HG03280 (cell line): ENCODE data around the gene KCNQ2.
"Not testable (repeated sequence)": the region's sequence is repeated elsewhere in the genome, so short reads cannot be mapped to it uniquely, and the experiment has no call there.

ENCODE experiments used
- ATAC-seq: cut with Tn5 transposase; IDR thresholded peaks from one replicate; pipeline ENCODE4 v1.9.1; 2021; ENCODE audit warnings: mild to moderate bottlenecking, moderate library complexity; ENCODE audit not compliant: unreplicated experiment

KCNQ2 gene

DNA sequence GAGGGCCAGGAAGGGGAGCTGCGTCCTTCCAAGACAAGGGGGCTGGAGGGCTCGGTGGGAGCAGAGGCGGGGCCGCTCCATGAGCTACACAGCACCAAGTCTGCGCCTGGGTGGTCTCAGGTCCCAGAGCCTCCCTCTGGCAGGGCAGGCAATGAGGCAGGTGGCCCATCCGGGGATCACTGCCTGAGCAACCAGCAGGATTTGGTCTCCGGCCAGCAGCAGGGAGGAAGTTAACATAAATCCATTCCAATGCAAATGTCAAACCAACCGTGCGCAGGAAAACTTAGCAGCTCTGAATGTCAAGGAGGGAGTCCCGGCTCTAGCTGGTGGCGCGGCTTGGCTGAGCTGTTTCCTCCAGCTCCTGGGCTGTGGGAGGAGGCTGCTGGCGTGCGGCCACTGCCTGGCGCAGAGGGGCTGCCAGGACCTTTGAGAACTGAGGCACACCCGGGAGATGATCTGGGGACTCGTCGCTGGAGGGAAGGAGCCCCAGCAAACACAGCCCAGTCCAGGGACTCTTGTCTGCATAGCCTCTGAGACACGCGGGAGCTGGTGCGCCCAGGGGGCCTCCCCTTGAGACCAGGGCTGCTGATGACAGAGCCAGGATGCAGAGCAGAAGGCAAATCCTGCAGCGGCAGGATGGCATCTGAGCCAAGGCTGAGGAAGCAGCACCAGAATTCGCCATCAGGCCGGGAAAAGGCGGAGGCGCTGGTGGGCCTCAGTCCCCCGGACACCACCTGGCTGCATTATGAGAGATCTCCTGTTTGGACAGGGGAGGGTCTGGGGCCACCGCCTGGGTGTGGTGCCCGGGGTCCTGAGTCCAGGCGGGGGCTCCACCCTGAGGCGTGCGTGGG, 78.2 kb downstream of the KCNQ2 start:
- ATAC-seq = no peak

GRCh38 chr20:63393566-63393965, 78.9 kb downstream of the KCNQ2 start:
- ATAC-seq = no peak

DNA sequence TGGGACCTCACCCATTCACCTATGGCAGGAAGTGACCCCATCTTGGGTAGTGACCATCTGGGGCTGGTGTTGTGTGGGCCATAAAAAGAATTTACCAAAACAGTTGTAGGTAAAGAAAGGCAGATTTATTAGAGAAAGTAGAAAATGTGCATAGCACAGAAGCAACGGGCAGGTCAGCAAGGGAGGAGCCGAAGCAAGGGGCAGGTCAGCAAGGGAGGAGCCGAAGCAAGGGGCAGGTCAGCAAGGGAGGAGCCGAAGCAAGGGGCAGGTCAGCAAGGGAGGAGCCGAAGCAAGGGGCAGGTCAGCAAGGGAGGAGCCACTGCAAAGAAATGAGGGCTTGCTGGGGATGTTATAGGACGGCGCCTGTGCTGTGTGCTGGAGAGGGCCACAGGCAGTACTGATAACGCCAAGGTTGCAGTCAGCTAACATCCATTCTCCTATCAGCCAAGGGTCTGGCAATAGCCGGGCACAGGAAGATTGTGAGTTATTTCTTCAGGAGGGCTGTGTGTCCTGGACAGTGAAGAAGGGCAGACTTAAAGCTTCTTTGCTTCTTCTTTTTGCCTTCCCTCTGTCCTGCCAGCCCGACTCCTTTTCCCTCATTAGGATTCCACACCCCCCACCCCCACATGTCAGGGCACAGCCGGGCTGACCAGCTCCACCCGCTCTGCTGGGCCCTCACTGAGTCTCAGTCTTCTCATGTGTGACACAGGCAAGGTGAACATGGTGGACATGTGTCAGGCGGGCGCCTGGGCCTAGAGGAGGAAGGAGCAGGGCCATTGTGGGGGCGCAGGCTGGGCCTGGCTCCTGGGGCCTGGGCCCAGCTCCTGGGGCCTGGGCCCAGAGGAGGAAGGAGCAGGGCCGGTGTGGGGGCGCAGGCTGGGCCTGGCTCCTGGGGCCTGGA, 79.7 kb downstream of the KCNQ2 start:
- ATAC-seq = no peak

- ATAC-seq = no peak
Observed at GRCh38 chr20:63387917-63388316, 84.5 kb downstream of the KCNQ2 start.

- no peak for ATAC-seq
Observed at GRCh38 chr20:63387393-63387792, 85.1 kb downstream of the KCNQ2 start.

- ATAC-seq = no peak
Observed at GRCh38 chr20:63386491-63386890, 86.0 kb downstream of the KCNQ2 start.

DNA sequence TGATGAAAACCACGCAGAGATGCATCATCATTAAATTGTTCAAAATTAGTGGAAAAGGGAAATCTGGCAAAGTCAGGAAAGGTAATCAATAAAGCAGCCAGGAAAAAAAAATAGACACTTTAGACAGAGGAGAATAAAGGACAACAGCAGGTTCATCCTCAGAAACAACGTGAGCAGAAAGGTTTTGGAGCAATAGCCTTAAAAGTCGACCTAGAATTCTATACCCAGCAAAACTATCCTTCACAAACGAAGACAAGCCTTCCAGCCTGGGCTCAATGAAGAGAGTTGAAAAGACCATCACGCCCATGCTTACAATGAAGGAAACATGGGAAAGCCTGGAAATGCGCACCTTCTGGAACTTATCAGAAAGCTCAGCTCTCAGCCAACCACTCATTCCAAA, 86.6 kb downstream of the KCNQ2 start:
- ATAC-seq = no peak

DNA sequence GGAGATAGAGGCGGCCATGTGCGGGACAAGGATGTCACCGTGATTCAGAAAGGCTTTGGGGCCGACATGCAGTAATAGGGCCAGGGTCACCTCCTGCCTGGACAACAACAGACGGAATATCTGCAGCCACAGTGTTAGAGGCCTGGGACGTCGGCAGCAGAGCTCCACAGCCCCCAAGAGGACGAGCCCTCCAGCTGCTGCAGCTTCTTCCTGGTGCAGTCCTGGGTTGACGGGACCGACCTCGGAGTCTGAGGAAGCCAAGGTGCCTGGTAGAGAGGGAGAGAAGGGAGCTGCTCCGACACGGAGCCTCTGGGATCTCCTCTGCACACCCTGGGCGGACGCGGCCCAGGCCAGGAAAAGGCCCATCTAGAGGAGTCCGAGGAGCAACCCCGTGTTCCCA, 88.1 kb downstream of the KCNQ2 start:
- no peak for ATAC-seq

GRCh38 chr20:63383556-63383955, 88.9 kb downstream of the KCNQ2 start:
- ATAC-seq = no peak

GRCh38 chr20:63382551-63383300, 89.7 kb downstream of the KCNQ2 start:
- ATAC-seq = no peak

DNA sequence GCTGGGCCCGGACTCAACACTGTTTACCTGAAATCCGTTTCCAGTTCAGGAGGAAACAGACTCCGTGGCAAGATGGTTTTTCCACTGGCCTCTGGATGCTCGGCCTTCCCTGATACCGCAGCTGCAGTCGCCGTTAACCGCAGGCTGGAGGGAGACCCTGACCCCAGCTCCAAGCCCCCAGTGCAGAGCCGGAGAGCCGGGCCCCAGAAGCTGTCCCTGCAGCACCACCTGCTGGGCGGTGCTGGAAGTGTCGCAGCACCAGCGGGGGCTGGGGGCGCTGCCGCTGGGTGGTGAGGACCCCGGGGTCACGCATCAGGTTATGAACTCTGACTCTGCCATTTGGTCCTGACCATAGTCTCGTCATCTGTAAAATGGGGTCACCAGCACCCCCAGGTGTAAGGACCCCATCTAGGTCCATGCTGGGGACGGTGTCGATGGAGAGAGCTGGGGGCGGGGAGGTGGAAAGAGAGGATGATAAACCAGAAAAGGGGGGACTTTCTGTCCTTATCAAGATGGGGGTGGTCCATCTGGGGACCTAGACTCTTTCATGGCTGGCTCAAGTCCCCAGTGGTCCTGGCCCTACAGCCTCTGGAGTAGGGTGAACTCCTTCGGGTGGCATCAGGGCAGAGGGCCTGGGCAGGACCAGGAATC, 90.5 kb downstream of the KCNQ2 start:
- no peak for ATAC-seq

DNA sequence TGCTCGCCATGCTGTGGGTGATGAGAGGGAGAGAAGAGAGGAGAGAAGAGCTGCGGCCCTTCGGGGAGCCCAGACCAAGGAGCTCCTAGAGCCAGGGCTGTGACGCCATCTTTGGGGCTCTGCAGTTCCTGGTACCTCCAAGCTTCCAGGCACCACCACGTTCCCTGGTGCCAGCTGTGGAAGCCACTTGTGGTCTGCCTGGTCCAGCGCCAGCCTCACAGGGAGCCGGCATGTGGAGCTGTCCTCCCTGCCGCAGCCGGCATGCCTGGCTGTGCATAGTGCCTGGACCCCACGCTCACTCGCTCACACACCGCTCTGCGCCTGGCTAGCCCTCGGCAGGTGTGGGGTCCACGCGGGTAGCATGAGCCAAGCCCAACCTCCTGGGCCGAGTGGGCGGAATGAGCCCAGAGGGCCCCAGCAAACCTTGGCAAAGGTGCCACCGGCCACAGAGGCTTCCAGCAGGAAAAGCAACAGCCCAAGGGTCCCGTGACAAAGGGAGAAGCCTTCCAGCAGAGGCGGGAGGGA, 92.0 kb downstream of the KCNQ2 start:
- no peak for ATAC-seq

DNA sequence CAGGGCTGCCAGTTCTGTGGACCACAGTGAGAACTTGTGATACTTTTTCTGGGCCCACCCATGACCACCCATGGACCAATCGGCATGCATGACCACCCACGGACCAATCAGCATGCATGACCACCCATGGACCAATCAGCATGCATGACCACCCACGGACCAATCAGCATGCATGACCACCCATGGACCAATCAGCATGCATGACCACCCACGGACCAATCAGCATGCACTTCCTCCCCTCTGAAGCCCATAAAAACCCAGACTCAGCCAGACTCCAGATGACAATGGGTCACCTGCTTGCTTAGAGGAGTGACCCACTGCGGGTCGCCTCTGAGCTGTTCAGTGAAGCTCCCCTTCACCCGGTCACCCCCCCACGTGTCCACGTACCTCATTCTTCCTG, 92.6 kb downstream of the KCNQ2 start:
- ATAC-seq = not testable (repeated sequence)

GRCh38 chr20:63379296-63379695, 93.2 kb downstream of the KCNQ2 start:
- no peak for ATAC-seq

DNA sequence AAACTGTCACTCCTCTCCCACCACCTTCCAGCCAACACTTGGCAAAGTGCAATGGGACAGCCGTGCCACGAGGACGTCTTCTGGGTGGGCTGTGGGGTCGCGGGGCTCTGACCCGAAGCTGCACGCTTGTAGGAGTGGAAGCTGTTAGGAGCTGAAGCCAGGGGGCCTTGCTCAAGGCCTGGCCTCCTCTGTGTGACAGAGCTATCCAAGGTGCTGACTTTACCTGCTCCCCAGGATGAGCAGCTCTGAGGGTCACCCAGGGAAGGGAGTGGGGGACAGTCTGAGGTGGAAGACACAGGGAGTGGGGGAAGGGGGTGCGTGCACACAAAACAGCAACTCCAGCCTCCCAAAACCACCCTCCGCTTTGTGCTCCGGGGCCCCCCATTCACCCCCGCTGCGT, 93.8 kb downstream of the KCNQ2 start:
- no peak for ATAC-seq

- no peak for ATAC-seq
Observed at GRCh38 chr20:63377951-63378381, 94.5 kb downstream of the KCNQ2 start.

DNA sequence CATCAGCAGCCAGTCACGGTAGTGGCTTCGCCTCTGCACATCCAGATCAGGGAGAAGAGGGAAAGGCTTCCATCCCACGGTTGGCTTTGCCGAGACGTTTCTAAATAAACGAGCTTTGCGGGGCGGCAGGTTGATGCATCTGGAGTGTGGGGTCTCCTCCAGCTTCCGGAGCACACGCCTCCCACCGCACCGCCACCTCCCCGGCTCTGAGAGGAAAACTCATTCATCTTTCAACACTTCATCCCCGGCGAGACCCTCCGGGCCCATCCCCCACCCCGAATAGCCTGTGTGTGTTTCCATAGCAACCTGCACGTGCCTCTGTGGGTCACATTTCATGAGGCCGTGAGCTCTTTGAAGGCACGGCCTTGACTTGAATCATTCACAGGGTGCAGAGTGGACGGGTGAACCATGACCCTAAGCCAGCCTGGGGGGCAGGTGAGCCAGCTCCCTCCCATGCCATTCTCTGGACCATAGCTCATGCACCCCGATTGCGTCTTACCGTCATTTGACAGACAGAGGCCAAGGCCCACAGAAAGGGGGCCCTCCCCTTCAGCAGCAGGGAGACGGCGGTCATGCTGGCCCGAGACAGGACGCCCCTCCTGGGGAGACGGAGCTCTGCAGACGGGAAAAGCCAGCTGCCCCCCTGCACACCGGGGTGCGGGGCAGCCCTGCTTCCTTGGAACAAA, 95.1 kb downstream of the KCNQ2 start:
- no peak for ATAC-seq

DNA sequence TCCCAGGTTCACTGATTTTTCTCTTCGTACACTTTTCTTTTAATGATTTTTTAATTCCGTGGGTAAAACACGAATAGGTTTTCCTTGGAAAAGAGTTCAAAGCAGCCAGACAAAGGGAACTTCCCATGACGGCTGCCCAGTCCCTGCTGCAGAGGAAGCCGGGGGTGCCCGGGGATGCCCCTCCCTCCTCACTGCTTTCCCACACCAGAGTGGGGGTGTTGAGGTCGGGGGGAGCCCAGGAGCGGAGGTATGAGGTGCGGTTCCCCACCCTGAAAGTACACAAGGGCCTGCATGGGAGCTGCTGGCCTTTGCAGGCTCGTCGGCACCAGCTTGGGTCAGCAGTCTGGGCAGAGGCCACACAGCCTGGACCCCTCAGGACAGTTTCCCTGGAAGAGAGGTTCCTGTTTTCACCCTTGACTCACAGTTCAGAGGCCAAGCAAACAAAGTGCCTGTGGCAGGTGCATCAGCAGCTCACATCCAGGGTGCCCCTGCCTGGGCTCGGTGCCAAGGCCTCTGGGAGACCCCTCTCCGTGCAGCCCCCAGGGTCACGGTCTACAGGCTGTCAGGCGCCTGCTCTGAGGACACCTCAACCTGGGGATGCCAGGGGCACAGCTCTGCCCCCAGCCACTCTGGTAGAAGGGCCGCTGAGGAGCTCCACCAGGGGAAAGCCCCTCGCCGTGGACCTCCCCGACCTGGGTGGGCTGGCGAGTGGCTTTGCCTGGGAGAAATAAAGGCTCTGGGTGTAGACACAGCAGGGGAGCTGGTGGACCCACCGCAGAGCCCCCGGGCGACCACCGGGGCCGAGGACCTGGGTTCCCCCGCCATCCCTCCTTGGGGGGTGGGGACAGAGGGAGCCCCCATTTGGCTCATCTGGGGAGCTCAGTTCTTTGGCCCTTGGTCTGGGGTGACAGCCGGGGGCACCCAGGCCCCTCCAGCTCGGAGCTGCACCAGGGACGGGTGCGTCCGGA, 95.9 kb downstream of the KCNQ2 start:
- ATAC-seq = no peak

DNA sequence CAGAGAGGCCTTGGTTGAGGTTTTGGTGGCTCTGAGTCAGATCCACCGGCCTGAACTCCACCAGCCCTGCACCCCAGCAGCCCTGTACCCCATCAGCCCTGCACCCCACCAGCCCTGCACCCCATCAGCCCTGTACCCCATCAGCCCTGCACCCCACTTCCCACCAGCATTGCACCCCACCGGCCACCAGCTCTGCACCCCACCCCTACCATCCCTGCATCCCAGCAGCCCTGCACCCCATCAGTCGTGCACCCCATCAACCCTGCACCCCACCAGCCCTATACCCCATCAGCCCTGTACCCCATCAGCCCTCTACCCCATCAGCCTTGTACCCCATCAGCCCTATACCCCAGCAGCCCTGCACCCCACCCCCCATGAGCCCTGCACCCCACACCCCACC, 97.0 kb downstream of the KCNQ2 start:
- no peak for ATAC-seq
